IMR-90 (cell line): ENCODE results near the gene ATP10A. TPM values are rescaled to one million over a fixed set of nuclear protein-coding genes. Genes with fewer than 3 reads are reported as not detected.

Experiments used
- ATAC-seq: fragments of 200-7000 bp; cut with Tn5 transposase; 2 replicates; pipeline ENCODE4 v1.9.1; 2020; ENCODE audit warnings: low read depth, mild to moderate bottlenecking, moderate library complexity
- BruUV-seq: library from RNA; stranded (reverse); fragments of 400-500 nt; replicated peaks from 2 replicates; lab custom pipeline; 2021; lab: Mats Ljungman, UMichigan
- CTCF ChIA-PET: fragments of 300-600 bp; formaldehyde crosslinking; extraction: SDS; loops from one replicate; lab custom pipeline; 2021; ENCODE audit warnings: antibody characterized with exemption; lab: Yijun Ruan, JAX
- POLR2A ChIA-PET: fragments of 300-600 bp; sonication (Branson Sonifier 250); formaldehyde crosslinking; loops from one replicate; lab custom pipeline; 2022; ENCODE audit warnings: antibody characterized with exemption; ENCODE audit not compliant: unreplicated experiment; lab: Charles Lee
- DNase-seq: peaks from one replicate; pipeline ENCODE4 v3.0.0; 2013
- H2AFZ ChIP-seq: replicated peaks from 2 replicates; pipeline ENCODE3; 2013; ENCODE audit warnings: low read length, mild to moderate bottlenecking; ENCODE audit not compliant: poor library complexity
- H2AK5ac ChIP-seq: 2 replicates; pipeline ENCODE4 v1.6.1; 2013; ENCODE audit warnings: low read depth, low read length, inconsistent platforms
- H2AK9ac ChIP-seq: replicated peaks from 2 replicates; pipeline ENCODE3; 2013; ENCODE audit warnings: mild to moderate bottlenecking, low read depth, low read length, moderate library complexity; ENCODE audit not compliant: poor library complexity
- H2BK120ac ChIP-seq: 2 replicates; pipeline ENCODE4 v1.6.1; 2013; ENCODE audit warnings: low read depth, low read length, inconsistent platforms
- H2BK15ac ChIP-seq: 3 replicates; pipeline ENCODE4 v1.6.1; 2013; ENCODE audit warnings: low read depth, low read length, inconsistent platforms
- H2BK20ac ChIP-seq: 2 replicates; pipeline ENCODE4 v1.6.1; 2013; ENCODE audit warnings: low read depth, mild to moderate bottlenecking, inconsistent platforms, low read length, moderate library complexity
- H2BK5ac ChIP-seq: 2 replicates; pipeline ENCODE4 v1.6.1; 2013; ENCODE audit warnings: mild to moderate bottlenecking, low read depth, low read length, inconsistent platforms; ENCODE audit not compliant: poor library complexity, severe bottlenecking
- H3K14ac ChIP-seq: replicated peaks from 2 replicates; pipeline ENCODE4 v1.6.1; 2013; ENCODE audit warnings: low read depth, low read length, inconsistent platforms
- H3K18ac ChIP-seq: 2 replicates; pipeline ENCODE4 v1.6.1; 2013; ENCODE audit warnings: low read depth, low read length, control low read depth
- H3K23ac ChIP-seq: 2 replicates; pipeline ENCODE4 v1.6.1; 2013; ENCODE audit warnings: low read depth, low read length, inconsistent platforms
- H3K27ac ChIP-seq: 2 replicates; pipeline ENCODE4 v1.5.1; 2013; ENCODE audit warnings: mild to moderate bottlenecking, control low read depth, low read length; ENCODE audit not compliant: insufficient read depth
- H3K27me3 ChIP-seq: 2 replicates; pipeline ENCODE4 v1.6.1; 2013; ENCODE audit warnings: low read length; ENCODE audit not compliant: control insufficient read depth, insufficient read depth
- H3K36me3 ChIP-seq: 2 replicates; pipeline ENCODE4 v1.6.1; 2013; ENCODE audit warnings: low read length, mixed read lengths; ENCODE audit not compliant: control insufficient read depth, insufficient read depth
- H3K4ac ChIP-seq: 2 replicates; pipeline ENCODE4 v1.6.1; 2013; ENCODE audit warnings: low read depth, low read length, inconsistent platforms
- H3K4me1 ChIP-seq: 2 replicates; pipeline ENCODE4 v1.6.1; 2013; ENCODE audit warnings: low read length, mixed read lengths; ENCODE audit not compliant: control insufficient read depth, insufficient read depth
- H3K4me2 ChIP-seq: 2 replicates; pipeline ENCODE4 v1.6.1; 2013; ENCODE audit warnings: low read depth, mild to moderate bottlenecking, control low read depth, low read length, moderate library complexity
- H3K4me3 ChIP-seq: 2 replicates; pipeline ENCODE4 v1.5.1; 2013; ENCODE audit warnings: low read depth, mild to moderate bottlenecking, control low read depth, low read length, moderate library complexity; ENCODE audit not compliant: insufficient read depth
- H3K56ac ChIP-seq: 2 replicates; pipeline ENCODE4 v1.6.1; 2013; ENCODE audit warnings: low read length, inconsistent platforms; ENCODE audit not compliant: insufficient read depth; ENCODE audit errors: extremely low read depth
- H3K79me1 ChIP-seq, 2 experiments: 2 replicates each; pipeline ENCODE4 v1.6.1; 2013; ENCODE audit warnings: low read length in 2 of 2, inconsistent platforms in 1 of 2, low read depth in 1 of 2
- H3K9ac ChIP-seq: 2 replicates; pipeline ENCODE4 v1.6.1; 2013; ENCODE audit warnings: low read depth, low read length, control low read depth
- H3K9me1 ChIP-seq: 2 replicates; pipeline ENCODE4 v1.6.1; 2013; ENCODE audit warnings: low read length, inconsistent platforms; ENCODE audit not compliant: insufficient read depth
- H3K9me3 ChIP-seq: 2 replicates; pipeline ENCODE4 v1.6.1; 2013; ENCODE audit warnings: low read length; ENCODE audit not compliant: control insufficient read depth, insufficient read depth
- H4K20me1 ChIP-seq: 2 replicates; pipeline ENCODE4 v1.6.1; 2013; ENCODE audit warnings: low read length, inconsistent platforms; ENCODE audit not compliant: insufficient read depth
- H4K5ac ChIP-seq: 2 replicates; pipeline ENCODE4 v1.6.1; 2013; ENCODE audit warnings: mild to moderate bottlenecking, low read depth, low read length, control low read depth
- H4K8ac ChIP-seq, 2 experiments: 2 replicates each; pipeline ENCODE4 v1.6.1; 2013; ENCODE audit warnings: low read depth in 2 of 2, low read length in 2 of 2, control low read depth in 1 of 2, inconsistent platforms in 1 of 2
- H4K91ac ChIP-seq: 2 replicates; pipeline ENCODE4 v1.6.1; 2013; ENCODE audit warnings: low read depth, low read length, inconsistent platforms; ENCODE audit not compliant: insufficient read depth
- BHLHE40 ChIP-seq: fragments of 150-350 bp; IDR thresholded peaks from 2 replicates; pipeline ENCODE4 v1.6.1; 2016; ENCODE audit warnings: mild to moderate bottlenecking, low read depth, low read length
- ELK1 ChIP-seq: fragments of 150-350 bp; IDR thresholded peaks from 2 replicates; pipeline ENCODE4 v1.6.1; 2016; ENCODE audit warnings: low read depth, mild to moderate bottlenecking, low read length, moderate library complexity, borderline replicate concordance
- MAZ ChIP-seq: IDR thresholded peaks from 2 replicates; pipeline ENCODE4 v1.6.1; 2012; ENCODE audit warnings: low read depth, mild to moderate bottlenecking, low read length, improper control_type of control experiment, moderate library complexity, borderline replicate concordance
- SMC3 ChIP-seq: fragments of 150-350 bp; IDR thresholded peaks from 2 replicates; pipeline ENCODE4 v1.6.1; 2016; ENCODE audit warnings: low read depth, mild to moderate bottlenecking, antibody characterized with exemption, low read length, moderate library complexity
- USF2 ChIP-seq: fragments of 150-350 bp; IDR thresholded peaks from 2 replicates; pipeline ENCODE4 v1.6.1; 2017; ENCODE audit warnings: mild to moderate bottlenecking, antibody characterized with exemption, low read length, low read depth
- WGBS, 2 experiments: methylation state at CpG; one replicate each; pipeline versions ENCODE4 v1.1.5 to v1.1.7; 2013; ENCODE audit warnings: missing lambda C conversion rate in 2 of 2; ENCODE audit not compliant: insufficient read length in 1 of 2; ENCODE audit errors: extremely low coverage in 2 of 2; 5-methylcytosine and 5-hydroxymethylcytosine counted together
- dilution Hi-C: fragments of 300-500 bp; cut with HindIII; formaldehyde crosslinking; loops from one replicate; pipeline ENCODE4 v1.14.3; 2018; ENCODE audit warnings: low sequenced_read_pairs; ENCODE audit not compliant: unreplicated experiment
- in situ Hi-C: fragments of 300-500 bp; cut with MboI; formaldehyde crosslinking; loops from 3 replicates; pipeline ENCODE4 v1.14.3; 2019; ENCODE audit warnings: low sequenced_read_pairs, inconsistent platforms, mixed read lengths
- intact Hi-C: fragments of 100-400 bp; cut with micrococcal nuclease; formaldehyde crosslinking; loops from 2 replicates; pipeline ENCODE4 v1.10.0; 2022
- polyA plus RNA-seq, 3 experiments: library from polyadenylated mRNA; depleted of rRNA; stranded (reverse); fragments of >200 nt; gene quantifications; 2 replicates each; pipeline ENCODE4 v1.2.3, GENCODE V29; 2012; ENCODE audit warnings: low replicate concordance in 1 of 3
- total RNA-seq: library from RNA; depleted of rRNA; stranded (reverse); fragments of >200 nt; gene quantifications from 2 replicates; pipeline ENCODE4 v1.2.3, GENCODE V29; 2012

The ATP10A gene
- total and polyA plus RNA-seq, 2 of the 4 experiments (the other 2 are of a cell fraction): 13.8 to 16.0 TPM

- POLR2A ChIA-PET: no interaction called here
- no peak overlapping the region for H2AFZ ChIP-seq
- H3K9me1 ChIP-seq: peaks cover 23% of the 10 kb centered on the region
- peak overlapping the region; percentile 51; the same call in 1 of the 2 replicates for H3K4me2 ChIP-seq
- intact Hi-C loops (loop anchor here (2.0 to 5.0 kb wide), 2 partner anchors 115 to 346 kb away; no protein-coding TSS in a partner anchor), dilution Hi-C loops (no loop called here), in situ Hi-C loops (no loop called here)
- peaks cover 13% of the 10 kb centered on the region for H3K4me1 ChIP-seq
- peak; percentile 72 for ATAC-seq
- H4K8ac ChIP-seq: peak overlapping the region in 1 of 2 experiments; percentile 25; a peak in 2 of 4 replicates
- no TSS peak for BruUV-seq
- H2BK120ac ChIP-seq: peak overlapping the region; percentile 48; the same call in 1 of the 2 replicates
- peaks cover 17 to 57% of the 10 kb centered on the region in 2 experiments; a peak in 3 of 4 replicates for H3K79me1 ChIP-seq
- no peak overlapping the region for H3K23ac ChIP-seq
- peak overlapping the region; percentile 20; the same call in 1 of the 2 replicates for H3K27ac ChIP-seq
- H3K9me3 ChIP-seq: no peaks in the 10 kb centered on the region
- peak overlapping the region; percentile 42 for H3K4ac ChIP-seq
- H3K18ac ChIP-seq: no peak overlapping the region
- no peak overlapping the region for H3K9ac ChIP-seq
- H3K56ac ChIP-seq: no peak overlapping the region; the same call in 1 of the 2 replicates
- H3K36me3 ChIP-seq: no peaks in the 10 kb centered on the region; the same call in 1 of the 2 replicates
- no peaks in the 10 kb centered on the region for H4K20me1 ChIP-seq
- no peak overlapping the region for H4K91ac ChIP-seq
- H4K5ac ChIP-seq: no peak overlapping the region
- no peak overlapping the region for H3K4me3 ChIP-seq
- H2BK20ac ChIP-seq: peak overlapping the region; percentile 62; the same call in 1 of the 2 replicates
- peak overlapping the region; percentile 76 for H2BK5ac ChIP-seq
- no peak overlapping the region for H2BK15ac ChIP-seq
- H3K27me3 ChIP-seq: no peaks in the 10 kb centered on the region
- peak; percentile 41 for DNase-seq
- H2AK9ac ChIP-seq: peak overlapping the region; percentile 47
- TF ChIP-seq USF2 (no peak), BHLHE40 (peak; percentile 53; the same call in 1 of the 2 replicates), SMC3 (no peak), ELK1 (no peak), MAZ (no peak)
- H2AK5ac ChIP-seq: no peak overlapping the region
- no CpG with 5 or more reads among the region's 4 CpGs for WGBS, 2 experiments
- CTCF ChIA-PET: interaction anchor here (1.9 kb wide), 1 partner anchor 196 kb away, joined by 6 read pairs; no protein-coding TSS in a partner anchor
- peak overlapping the region; percentile 78; the same call in 1 of the 2 replicates for H3K14ac ChIP-seq
These were observed 125.9 kb downstream of the ATP10A start for GRCh38 chr15:25737218-25737643.
